Measurements from ENCODE around the gene C2CD2.

DNA sequence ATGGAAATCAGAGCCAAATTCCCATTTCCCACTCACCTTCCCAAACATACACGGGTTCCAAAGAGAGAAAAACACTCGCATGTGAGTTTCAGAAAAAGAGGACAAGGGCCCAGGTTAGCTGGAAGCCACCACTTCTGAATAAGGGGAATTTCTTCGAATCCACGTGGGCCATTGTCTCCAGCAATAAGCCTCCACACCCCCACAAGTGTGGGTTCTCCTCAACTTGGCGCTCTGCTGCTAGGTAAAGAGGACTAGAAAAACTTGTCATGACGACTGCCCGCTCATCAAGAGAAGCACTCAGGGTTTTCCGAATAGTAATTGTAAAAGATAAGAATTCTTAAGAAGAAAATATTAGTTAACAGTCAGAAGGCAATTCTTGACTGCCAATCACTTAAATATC lies 105.3 kb downstream of the C2CD2 start:
- TF ChIP-seq, protein P1, sequence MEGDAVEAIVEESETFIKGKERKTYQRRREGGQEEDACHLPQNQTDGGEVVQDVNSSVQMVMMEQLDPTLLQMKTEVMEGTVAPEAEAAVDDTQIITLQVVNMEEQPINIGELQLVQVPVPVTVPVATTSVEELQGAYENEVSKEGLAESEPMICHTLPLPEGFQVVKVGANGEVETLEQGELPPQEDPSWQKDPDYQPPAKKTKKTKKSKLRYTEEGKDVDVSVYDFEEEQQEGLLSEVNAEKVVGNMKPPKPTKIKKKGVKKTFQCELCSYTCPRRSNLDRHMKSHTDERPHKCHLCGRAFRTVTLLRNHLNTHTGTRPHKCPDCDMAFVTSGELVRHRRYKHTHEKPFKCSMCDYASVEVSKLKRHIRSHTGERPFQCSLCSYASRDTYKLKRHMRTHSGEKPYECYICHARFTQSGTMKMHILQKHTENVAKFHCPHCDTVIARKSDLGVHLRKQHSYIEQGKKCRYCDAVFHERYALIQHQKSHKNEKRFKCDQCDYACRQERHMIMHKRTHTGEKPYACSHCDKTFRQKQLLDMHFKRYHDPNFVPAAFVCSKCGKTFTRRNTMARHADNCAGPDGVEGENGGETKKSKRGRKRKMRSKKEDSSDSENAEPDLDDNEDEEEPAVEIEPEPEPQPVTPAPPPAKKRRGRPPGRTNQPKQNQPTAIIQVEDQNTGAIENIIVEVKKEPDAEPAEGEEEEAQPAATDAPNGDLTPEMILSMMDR (IDR thresholded peaks at IDR 0.05; ENCODE audit: control extremely low read depth in 1 of 3, insufficient read depth in 1 of 3, low read depth in 1 of 3, low read length in 3 of 3): no peak
- TF ChIP-seq CREB1 (IDR thresholded peaks at IDR 0.05): no peak
- TF ChIP-seq BRCA1 (IDR thresholded peaks at IDR 0.05; ENCODE audit: low read depth, low read length): no peak
- TF ChIP-seq CEBPB (IDR thresholded peaks at IDR 0.05; ENCODE audit: low read depth, low read length): no peak
- TF ChIP-seq CBX5 (IDR thresholded peaks at IDR 0.05; ENCODE audit: low read depth, low read length): no peak
- no peak for TF ChIP-seq EZH2 (IDR thresholded peaks at IDR 0.05; ENCODE audit: low read depth, low read length, severe bottlenecking)
- TF ChIP-seq POU5F1 (IDR thresholded peaks at IDR 0.05; ENCODE audit: low read depth, low read length): no peak
- no peak for TF ChIP-seq EP300 (IDR thresholded peaks at IDR 0.05; ENCODE audit: borderline replicate concordance in 1 of 2, low read depth in 2 of 2, low read length in 2 of 2)
- TF ChIP-seq, protein P2, sequence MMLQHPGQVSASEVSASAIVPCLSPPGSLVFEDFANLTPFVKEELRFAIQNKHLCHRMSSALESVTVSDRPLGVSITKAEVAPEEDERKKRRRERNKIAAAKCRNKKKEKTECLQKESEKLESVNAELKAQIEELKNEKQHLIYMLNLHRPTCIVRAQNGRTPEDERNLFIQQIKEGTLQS (IDR thresholded peaks at IDR 0.05; ENCODE audit: insufficient read depth, low read depth, low read length): no peak
- TF ChIP-seq JUND (IDR thresholded peaks at IDR 0.05; ENCODE audit: low read length): no peak
